ENCODE results near the gene HELQ. TPM values are rescaled to one million over a fixed set of nuclear protein-coding genes. Genes with fewer than 3 reads are reported as not detected.

The HELQ gene
- total RNA-seq, 1 donor from 2014 or later = 18.4 TPM

DNA sequence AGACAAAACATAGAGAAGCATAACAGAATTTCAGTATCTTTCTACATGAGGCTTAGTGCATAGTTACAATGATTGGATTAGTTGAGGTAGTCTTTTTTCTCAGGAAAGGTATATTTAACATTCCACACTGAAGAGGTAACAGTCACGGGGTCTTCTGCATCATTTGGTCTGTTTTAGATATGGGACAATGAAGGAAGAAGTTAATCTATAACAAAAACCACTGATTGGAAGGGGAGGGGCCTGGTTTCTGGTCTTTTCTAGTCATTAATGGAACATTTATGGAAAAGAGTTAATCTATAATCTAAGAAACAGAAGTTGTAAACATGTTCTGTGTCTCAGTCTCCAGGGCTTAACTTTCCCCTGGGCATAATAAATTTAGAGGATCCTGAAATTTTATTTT lies 83.7 kb downstream of the HELQ start:
- Mint-ChIP-seq H3K27ac (ENCODE audit: unreplicated experiment) (no peak overlapping the region), H3K4me1 (ENCODE audit: unreplicated experiment) (peaks cover under 1% of the 10 kb centered on the region), H3K4me3 (ENCODE audit: unreplicated experiment) (no peak overlapping the region), H3K9me3 (ENCODE audit: unreplicated experiment) (no peaks in the 10 kb centered on the region), H3K27me3 (ENCODE audit: unreplicated experiment) (peaks cover 29% of the 10 kb centered on the region), H3K36me3 (ENCODE audit: unreplicated experiment) (no peaks in the 10 kb centered on the region)
- no peak for DNase-seq (ENCODE audit: extremely low spot score, unreplicated experiment)
- TF ChIP-seq CTCF (IDR thresholded peaks at IDR 0.05) = no peak

DNA sequence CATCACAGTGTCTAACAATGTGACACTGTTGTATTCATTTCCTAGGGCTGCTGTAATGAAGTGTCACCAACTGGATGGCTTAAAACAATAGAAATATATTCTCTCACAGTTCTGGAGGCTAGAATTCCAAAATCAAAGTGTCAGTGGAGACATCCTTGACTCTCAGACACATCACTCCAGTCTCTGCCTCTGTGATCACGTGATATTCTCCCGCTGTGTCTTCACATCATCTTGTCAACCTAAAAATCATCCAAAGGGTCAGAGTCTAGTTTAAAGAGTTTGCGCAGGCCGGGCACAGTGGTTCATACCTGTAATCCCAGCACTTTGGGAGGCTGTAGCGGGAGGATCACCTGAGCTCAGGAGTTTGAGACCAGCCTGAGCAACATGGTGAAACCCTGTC lies 84.4 kb downstream of the HELQ start:
- H3K36me3 Mint-ChIP-seq (ENCODE audit: unreplicated experiment) = no peaks in the 10 kb centered on the region
- H3K4me3 Mint-ChIP-seq (ENCODE audit: unreplicated experiment) = no peak overlapping the region
- TF ChIP-seq CTCF (IDR thresholded peaks at IDR 0.05) = no peak
- H3K9me3 Mint-ChIP-seq (ENCODE audit: unreplicated experiment) = no peaks in the 10 kb centered on the region
- peaks cover 34% of the 10 kb centered on the region for H3K27me3 Mint-ChIP-seq (ENCODE audit: unreplicated experiment)
- no peak for DNase-seq (ENCODE audit: extremely low spot score, unreplicated experiment)
- no peaks in the 10 kb centered on the region for H3K4me1 Mint-ChIP-seq (ENCODE audit: unreplicated experiment)
- H3K27ac Mint-ChIP-seq (ENCODE audit: unreplicated experiment) = no peak overlapping the region

DNA sequence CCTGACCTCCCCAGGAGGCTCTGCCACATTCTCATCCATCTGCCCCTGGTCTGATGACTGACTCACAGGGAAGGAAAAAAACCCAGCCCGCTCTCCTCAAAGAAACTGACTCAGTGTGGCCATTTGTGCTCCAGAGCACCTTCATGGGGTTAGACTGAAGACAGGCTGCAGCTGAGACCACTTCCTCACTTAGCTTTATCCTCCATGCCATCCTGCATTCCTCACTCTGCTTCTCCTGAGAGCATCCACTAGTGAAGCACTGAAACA lies 85.0 kb downstream of the HELQ start:
- Mint-ChIP-seq H3K4me1 (ENCODE audit: unreplicated experiment) (no peaks in the 10 kb centered on the region), H3K4me3 (ENCODE audit: unreplicated experiment) (no peak overlapping the region), H3K27me3 (ENCODE audit: unreplicated experiment) (peaks cover 33% of the 10 kb centered on the region), H3K27ac (ENCODE audit: unreplicated experiment) (no peak overlapping the region), H3K36me3 (ENCODE audit: unreplicated experiment) (no peaks in the 10 kb centered on the region), H3K9me3 (ENCODE audit: unreplicated experiment) (no peaks in the 10 kb centered on the region)
- TF ChIP-seq CTCF (IDR thresholded peaks at IDR 0.05) = no peak
- no peak for DNase-seq (ENCODE audit: extremely low spot score, unreplicated experiment)

GRCh38 chr4:83369831-83370639 lies 85.6 kb downstream of the HELQ start:
- Mint-ChIP-seq H3K36me3 (ENCODE audit: unreplicated experiment) (no peaks in the 10 kb centered on the region), H3K27ac (ENCODE audit: unreplicated experiment) (no peak overlapping the region), H3K4me1 (ENCODE audit: unreplicated experiment) (no peaks in the 10 kb centered on the region), H3K9me3 (ENCODE audit: unreplicated experiment) (no peaks in the 10 kb centered on the region), H3K4me3 (ENCODE audit: unreplicated experiment) (no peak overlapping the region), H3K27me3 (ENCODE audit: unreplicated experiment) (peaks cover 37% of the 10 kb centered on the region)
- DNase-seq (ENCODE audit: extremely low spot score, unreplicated experiment) = no peak
- no peak for TF ChIP-seq CTCF (IDR thresholded peaks at IDR 0.05)

GRCh38 chr4:83364312-83364711 lies 91.3 kb downstream of the HELQ start:
- H3K27ac Mint-ChIP-seq (ENCODE audit: unreplicated experiment) = no peak overlapping the region
- no peaks in the 10 kb centered on the region for H3K4me1 Mint-ChIP-seq (ENCODE audit: unreplicated experiment)
- peaks cover 16% of the 10 kb centered on the region for H3K27me3 Mint-ChIP-seq (ENCODE audit: unreplicated experiment)
- H3K36me3 Mint-ChIP-seq (ENCODE audit: unreplicated experiment) = no peaks in the 10 kb centered on the region
- DNase-seq (ENCODE audit: extremely low spot score, unreplicated experiment) = no peak
- no peak for TF ChIP-seq CTCF (IDR thresholded peaks at IDR 0.05)
- no peak overlapping the region for H3K4me3 Mint-ChIP-seq (ENCODE audit: unreplicated experiment)
- no peaks in the 10 kb centered on the region for H3K9me3 Mint-ChIP-seq (ENCODE audit: unreplicated experiment)
